GM12891 (cell line): ENCODE data around the gene OR9K2.

Experiments used
- POLR2A ChIP-seq: IDR thresholded peaks from 2 replicates; pipeline ENCODE4 v1.6.1; 2011; ENCODE audit warnings: low read depth, low read length, control low read depth
- POLR2AphosphoS5 ChIP-seq: IDR thresholded peaks from 2 replicates; pipeline ENCODE4 v1.6.1; 2011; ENCODE audit warnings: low read depth, low read length, control low read depth
- POU2F2 ChIP-seq: IDR thresholded peaks from 2 replicates; pipeline ENCODE4 v1.6.1; 2011; ENCODE audit warnings: low read depth, mild to moderate bottlenecking, control low read depth, low read length, moderate library complexity
- SPI1 ChIP-seq: IDR thresholded peaks from 2 replicates; pipeline ENCODE4 v1.6.1; 2011; ENCODE audit warnings: low read depth, low read length, control low read depth
- TAF1 ChIP-seq: IDR thresholded peaks from 2 replicates; pipeline ENCODE4 v1.6.1; 2011; ENCODE audit warnings: low read depth, low read length, control low read depth

- TF ChIP-seq SPI1 (no peak), POLR2A (no peak), TAF1 (no peak), POLR2AphosphoS5 (no peak), POU2F2 (no peak)
Measured at GRCh38 chr12:55092579-55092978, 33.6 kb upstream of the OR9K2 start.
